Measurements from ENCODE around the gene MRTFB.

DNA sequence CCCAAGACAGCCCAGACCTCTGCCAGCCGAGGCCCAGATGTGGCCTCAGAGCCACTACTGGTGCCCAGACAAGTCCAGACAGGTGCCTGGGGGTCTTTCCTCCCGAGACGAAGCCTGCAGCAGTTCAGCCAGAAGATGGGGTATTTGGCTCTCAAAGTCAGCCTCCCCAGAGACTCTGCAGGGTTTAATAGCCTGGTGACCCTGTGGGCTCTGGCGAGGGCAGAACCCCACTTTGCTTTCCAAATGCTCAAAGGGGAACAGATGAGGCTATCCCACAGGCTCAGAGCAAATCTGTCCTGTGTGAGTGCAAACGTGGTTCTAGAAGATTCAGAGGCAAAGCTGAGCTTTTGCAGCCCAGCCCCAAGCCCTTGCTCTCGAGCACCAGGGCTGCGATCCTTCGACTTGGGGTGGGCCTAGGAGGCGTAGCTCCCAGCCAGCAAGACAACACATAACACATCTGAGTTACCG lies 236.0 kb downstream of the MRTFB start:
- TF ChIP-seq CTCF (conservative IDR thresholded peaks at IDR 0.05; ENCODE audit: low read depth, low read length) (no peak), EZH2 (IDR thresholded peaks at IDR 0.05; ENCODE audit: borderline replicate concordance, low read depth, low read length, poor library complexity, severe bottlenecking) (no peak)
